HCT116 (cell line): ENCODE results near the gene ZNF469. TPM values are rescaled to one million over a fixed set of nuclear protein-coding genes. Genes with fewer than 3 reads are reported as not detected.

ENCODE experiments used
- ATAC-seq: fragments of 200-7000 bp; cut with Tn5 transposase; 2 replicates; pipeline ENCODE4 v1.9.1; 2020; ENCODE audit warnings: mild to moderate bottlenecking, moderate library complexity
- BruUV-seq: library from RNA; stranded (reverse); fragments of 400-500 nt; replicated peaks from 2 replicates; lab custom pipeline; 2021; lab: Mats Ljungman, UMichigan
- CTCF ChIA-PET: fragments of 300-600 bp; sonication (Branson Sonifier 250); formaldehyde crosslinking; loops from one replicate; lab custom pipeline; 2021; ENCODE audit warnings: antibody characterized with exemption; lab: Charles Lee
- POLR2A ChIA-PET: fragments of 300-600, 350-600 bp; sonication (Branson Sonifier 250); formaldehyde crosslinking; loops from one replicate; lab custom pipeline; 2021; ENCODE audit warnings: antibody characterized with exemption; lab: Charles Lee
- RAD21 ChIA-PET, 2 experiments: fragments of 300-600 bp; sonication (Branson Sonifier 250); formaldehyde crosslinking; loops; one replicate each; lab custom pipeline; 2023; ENCODE audit warnings: low total read pairs in 2 of 2; ENCODE audit not compliant: uncharacterized antibody in 2 of 2, unreplicated experiment in 2 of 2, low non-redundant PET in 1 of 2; lab: Charles Lee
- DNase-seq: peaks from one replicate; pipeline ENCODE4 v3.0.0-alpha.2; 2010; ENCODE audit warnings: low read depth, low spot score
- H2AFZ ChIP-seq: fragments of 200-600 bp; shearing (Covaris generic), sonication (generic); 2 replicates; pipeline ENCODE4 v1.6.1; 2017; ENCODE audit warnings: low read depth, mixed run types, mixed read lengths, antibody characterized with exemption, low read length; ENCODE audit not compliant: poor library complexity, severe bottlenecking
- H3K27ac ChIP-seq: 2 replicates; pipeline ENCODE4 v1.5.1; 2012; ENCODE audit warnings: low read depth, low read length
- H3K27me3 ChIP-seq: fragments of 200-600 bp; sonication (generic); 2 replicates; pipeline ENCODE4 v1.6.1; 2016; ENCODE audit warnings: mixed run types, low read length, mixed read lengths; ENCODE audit not compliant: insufficient read depth
- H3K36me3 ChIP-seq, 2 experiments: fragments of 200-500 bp in 1 of 2; fragments of 200-600 bp in 1 of 2; sonication (Bioruptor generic) in 1 of 2; sonication (generic) in 1 of 2; 2 replicates each; pipeline versions ENCODE4 v1.5.1 to v1.6.1; 2014 to 2016; ENCODE audit warnings: low read length in 2 of 2, inconsistent platforms in 1 of 2, mixed read lengths in 1 of 2, mixed run types in 1 of 2; ENCODE audit not compliant: insufficient read depth in 2 of 2, control insufficient read depth in 1 of 2
- H3K4me1 ChIP-seq, 2 experiments: fragments of 200-600 bp in 1 of 2; sonication (generic) in 1 of 2; 2 replicates each; pipeline versions ENCODE4 v1.5.1 to v1.6.1; 2012 to 2017; ENCODE audit warnings: low read length in 2 of 2, inconsistent platforms in 1 of 2, mild to moderate bottlenecking in 1 of 2, mixed read lengths in 1 of 2, mixed run types in 1 of 2, moderate library complexity in 1 of 2; ENCODE audit not compliant: insufficient read depth in 2 of 2, control insufficient read depth in 1 of 2
- H3K4me2 ChIP-seq: fragments of 200-600 bp; sonication (generic); 2 replicates; pipeline ENCODE4 v1.6.1; 2017; ENCODE audit warnings: mixed run types, low read length, mixed read lengths
- H3K4me3 ChIP-seq, 2 experiments: fragments of 200-600 bp in 1 of 2; sonication (generic) in 1 of 2; replicated peaks in 1 of 2; 2 replicates each; pipeline ENCODE4 v1.5.1; 2011 to 2016; ENCODE audit warnings: low read length in 2 of 2, control low read depth in 1 of 2, low read depth in 1 of 2, mild to moderate bottlenecking in 1 of 2, mixed read lengths in 1 of 2, mixed run types in 1 of 2
- H3K79me2 ChIP-seq: fragments of 200-600 bp; sonication (generic); 2 replicates; pipeline ENCODE4 v1.6.1; 2017; ENCODE audit warnings: mild to moderate bottlenecking, mixed run types, low read length, moderate library complexity, mixed read lengths; ENCODE audit not compliant: insufficient read depth
- H3K9ac ChIP-seq: fragments of 200-600 bp; sonication (generic); 2 replicates; pipeline ENCODE4 v1.6.1; 2016; ENCODE audit warnings: low read length, mixed read lengths
- H3K9me2 ChIP-seq: fragments of 200-600 bp; sonication (generic), shearing (Covaris generic); 2 replicates; pipeline ENCODE4 v1.6.1; 2017; ENCODE audit warnings: mixed run types, mild to moderate bottlenecking, moderate library complexity; ENCODE audit not compliant: insufficient read depth
- H3K9me3 ChIP-seq, 2 experiments: fragments of 200-500 bp in 1 of 2; fragments of 200-600 bp in 1 of 2; sonication (Bioruptor generic) in 1 of 2; sonication (generic) in 1 of 2; 2 replicates each; pipeline ENCODE4 v1.6.1; 2014 to 2017; ENCODE audit warnings: low read length in 2 of 2, mixed read lengths in 2 of 2, inconsistent platforms in 1 of 2, low read depth in 1 of 2, mild to moderate bottlenecking in 1 of 2, mixed run types in 1 of 2, moderate library complexity in 1 of 2; ENCODE audit not compliant: control insufficient read depth in 1 of 2, insufficient read depth in 1 of 2
- H4K20me1 ChIP-seq: fragments of 200-600 bp; sonication (generic), shearing (Covaris generic); 2 replicates; pipeline ENCODE4 v1.6.1; 2017; ENCODE audit warnings: mixed run types, mild to moderate bottlenecking, moderate library complexity; ENCODE audit not compliant: insufficient read depth
- ATF3 ChIP-seq: IDR thresholded peaks from 2 replicates; pipeline ENCODE4 v1.6.1; 2012
- CBX3 ChIP-seq: IDR thresholded peaks from 2 replicates; pipeline ENCODE4 v1.6.1; 2012; ENCODE audit warnings: low read depth
- CTCF ChIP-seq, 3 experiments: fragments of 200-600 bp in 1 of 3; sonication (generic) in 1 of 3; IDR thresholded peaks in 2 of 3; conservative IDR thresholded peaks in 1 of 3; 2 replicates each; pipeline ENCODE4 v1.5.1; 2012 to 2017; ENCODE audit warnings: low read depth in 2 of 3, low read length in 2 of 3, antibody characterized with exemption in 1 of 3, borderline replicate concordance in 1 of 3, control low read depth in 1 of 3, mild to moderate bottlenecking in 1 of 3, mixed read lengths in 1 of 3, mixed run types in 1 of 3, moderate library complexity in 1 of 3; ENCODE audit not compliant: insufficient read depth in 1 of 3
- EGR1 ChIP-seq: IDR thresholded peaks from 2 replicates; pipeline ENCODE4 v1.6.1; 2012; ENCODE audit warnings: low read depth
- ELF1 ChIP-seq: IDR thresholded peaks from 2 replicates; pipeline ENCODE4 v1.6.1; 2012; ENCODE audit warnings: low read depth, borderline replicate concordance
- EZH2 ChIP-seq: fragments of 200-600 bp; sonication (generic); IDR thresholded peaks from 2 replicates; pipeline ENCODE4 v1.6.1; 2017; ENCODE audit warnings: antibody characterized with exemption, mixed run types
- FOSL1 ChIP-seq: IDR thresholded peaks from 2 replicates; pipeline ENCODE4 v1.6.1; 2012; ENCODE audit warnings: low read depth
- POLR2A ChIP-seq: IDR thresholded peaks from 2 replicates; pipeline ENCODE4 v1.7.0; 2011; ENCODE audit warnings: borderline replicate concordance; ENCODE audit not compliant: insufficient read depth, insufficient read length; ENCODE audit errors: extremely low read depth
- RAD21 ChIP-seq: IDR thresholded peaks from 2 replicates; pipeline ENCODE4 v1.6.1; 2012; ENCODE audit warnings: low read depth, mild to moderate bottlenecking
- SIN3A ChIP-seq: IDR thresholded peaks from 2 replicates; pipeline ENCODE4 v1.6.1; 2012; ENCODE audit warnings: low read depth
- SP1 ChIP-seq: IDR thresholded peaks from 2 replicates; pipeline ENCODE4 v1.6.1; 2012; ENCODE audit warnings: low read depth
- TCF7L2 ChIP-seq: IDR thresholded peaks from 2 replicates; pipeline ENCODE4 v1.7.0; 2011; ENCODE audit warnings: borderline replicate concordance, inconsistent platforms; ENCODE audit not compliant: insufficient read depth, insufficient read length; ENCODE audit errors: extremely low read depth
- YY1 ChIP-seq: IDR thresholded peaks from 2 replicates; pipeline ENCODE4 v1.6.1; 2011; ENCODE audit warnings: low read length, low read depth, moderate library complexity, mild to moderate bottlenecking; ENCODE audit not compliant: insufficient replicate concordance; ENCODE audit errors: extremely low read depth
- ZBTB33 ChIP-seq: IDR thresholded peaks from 2 replicates; pipeline ENCODE4 v1.6.1; 2011; ENCODE audit warnings: mild to moderate bottlenecking, low read length, moderate library complexity; ENCODE audit not compliant: insufficient replicate concordance; ENCODE audit errors: extremely low read depth
- ZNF274 ChIP-seq: fragments of 200-500 bp; sonication (Bioruptor generic); IDR thresholded peaks from 2 replicates; pipeline ENCODE4 v1.6.1; 2014; ENCODE audit warnings: mild to moderate bottlenecking, low read depth, low read length, inconsistent platforms
- intact Hi-C: fragments of 100-400 bp; cut with micrococcal nuclease; formaldehyde crosslinking; loops from 2 replicates; pipeline ENCODE4 v1.10.0; 2022
- total RNA-seq: library from RNA; stranded (reverse); gene quantifications from one replicate; pipeline ENCODE4 v1.2.1, GENCODE V29; 2021; ENCODE audit not compliant: unreplicated experiment

Gene ZNF469
- total RNA-seq, 1 experiment from 2014 or later: 5.9 TPM

- no peak overlapping the region for H3K4me3 ChIP-seq
- H3K9me3 ChIP-seq: no peaks in the 10 kb centered on the region
- no peaks in the 10 kb centered on the region for H3K36me3 ChIP-seq
- no peak for ATAC-seq
- intact Hi-C loops: no loop called here
- DNase-seq: no peak
- CTCF ChIA-PET: no interaction called here
- no peaks in the 10 kb centered on the region for H4K20me1 ChIP-seq
- no peaks in the 10 kb centered on the region for H3K27me3 ChIP-seq
- no peak overlapping the region for H3K9ac ChIP-seq
- no peak overlapping the region for H3K4me2 ChIP-seq
- RAD21 ChIA-PET: no interaction called here
- H2AFZ ChIP-seq: no peak overlapping the region
- H3K9me2 ChIP-seq: no peaks in the 10 kb centered on the region
- H3K79me2 ChIP-seq: no peaks in the 10 kb centered on the region
- H3K4me1 ChIP-seq: no peaks in the 10 kb centered on the region
- H3K27ac ChIP-seq: no peak overlapping the region
- TF ChIP-seq TCF7L2: no peak
- no peak for TF ChIP-seq CTCF (IDR thresholded peaks at IDR 0.05 in 2 of 3, conservative IDR thresholded peaks at IDR 0.05 in 1 of 3; ENCODE audit: borderline replicate concordance in 1 of 3, insufficient read depth in 1 of 3, low read depth in 2 of 3, low read length in 2 of 3)
- no peak for TF ChIP-seq SIN3A
- no peak for TF ChIP-seq EGR1
- TF ChIP-seq POLR2A: no peak
- no peak for TF ChIP-seq ATF3
- no peak for TF ChIP-seq ELF1
- no peak for TF ChIP-seq SP1
- no peak for TF ChIP-seq RAD21
- no peak for TF ChIP-seq ZBTB33
- TF ChIP-seq CBX3: no peak
- TF ChIP-seq ZNF274: no peak
- no peak for TF ChIP-seq YY1
- TF ChIP-seq EZH2: no peak
- TF ChIP-seq FOSL1: no peak
- no TSS peak for BruUV-seq
- POLR2A ChIA-PET: no interaction called here
Measured at GRCh38 chr16:88429387-88430184, 46.8 kb downstream of the ZNF469 start.
